Activated CD8-positive, alpha-beta memory T cell treated with anti-CD3 and anti-CD28 coated beads, Interleukin-2, amount 50 U/mL, for 4 hours (primary cell): ENCODE measurements around the gene CFAP107.
"Not testable (repeated sequence)": the region's sequence is repeated elsewhere in the genome, so short reads cannot be mapped to it uniquely, and the experiment has no call there.

ENCODE experiments used
- DNase-seq: peaks from one replicate; pipeline ENCODE4 v3.0.0-alpha.2; 2020

CFAP107 gene

GRCh38 chr1:12745992-12746323 is at the start of gene CFAP107:
Gene CFAP107 (plus strand): TSS chr1:12746200. CDS start chr1:12746431, 231 bp downstream.
- DNase-seq: no peak

GRCh38 chr1:12696658-12697057 is 49.3 kb upstream of the CFAP107 start:
- no peak for DNase-seq

GRCh38 chr1:12697397-12697796 is 48.6 kb upstream of the CFAP107 start:
- no peak for DNase-seq

GRCh38 chr1:12703821-12704451 is 42.1 kb upstream of the CFAP107 start:
- DNase-seq: no peak

GRCh38 chr1:12706061-12706460 is 39.9 kb upstream of the CFAP107 start:
- no peak for DNase-seq

- DNase-seq: no peak
Measured at GRCh38 chr1:12708396-12709090, 37.5 kb upstream of the CFAP107 start.

- no peak for DNase-seq
Measured at GRCh38 chr1:12709091-12709491, 36.9 kb upstream of the CFAP107 start.

GRCh38 chr1:12709696-12710095 is 36.3 kb upstream of the CFAP107 start:
- DNase-seq: no peak

GRCh38 chr1:12711536-12711935 is 34.5 kb upstream of the CFAP107 start:
- no peak for DNase-seq

- DNase-seq: no peak
Measured at GRCh38 chr1:12712076-12712475, 33.9 kb upstream of the CFAP107 start.

- DNase-seq: no peak
Measured at GRCh38 chr1:12712929-12713328, 33.1 kb upstream of the CFAP107 start.

GRCh38 chr1:12713651-12714050 is 32.3 kb upstream of the CFAP107 start:
- not testable (repeated sequence) for DNase-seq

GRCh38 chr1:12714710-12715475 is 31.1 kb upstream of the CFAP107 start:
- DNase-seq: no peak

- DNase-seq: no peak
Measured at GRCh38 chr1:12715896-12716437, 30.0 kb upstream of the CFAP107 start, which contains the start of gene AADACL3. Gene AADACL3 (plus strand): TSS chr1:12716110. CDS start chr1:12716177, 67 bp downstream.

- no peak for DNase-seq
Measured at GRCh38 chr1:12717301-12717838, 28.6 kb upstream of the CFAP107 start.

- DNase-seq: no peak
Measured at GRCh38 chr1:12722626-12723025, 23.4 kb upstream of the CFAP107 start.

- DNase-seq: no peak
Measured at GRCh38 chr1:12728391-12728790, 17.6 kb upstream of the CFAP107 start.

GRCh38 chr1:12730156-12730555 is 15.8 kb upstream of the CFAP107 start:
- DNase-seq: no peak

GRCh38 chr1:12731084-12731483 is 14.9 kb upstream of the CFAP107 start:
- DNase-seq: not testable (repeated sequence)

- no peak for DNase-seq
Measured at GRCh38 chr1:12734651-12735050, 11.3 kb upstream of the CFAP107 start.

GRCh38 chr1:12738934-12739333 is 7.1 kb upstream of the CFAP107 start:
- DNase-seq: no peak

GRCh38 chr1:12739613-12740012 is 6.4 kb upstream of the CFAP107 start:
- no peak for DNase-seq

GRCh38 chr1:12741946-12742345 is 4.1 kb upstream of the CFAP107 start:
- no peak for DNase-seq
